Neuronal stem cell (in vitro differentiated cells): ENCODE measurements around the gene TCFL5.

Source experiments
- DNase-seq: peaks from one replicate; pipeline ENCODE4 v3.0.0-alpha.2; 2013; ENCODE audit warnings: low spot score
- H2AFZ ChIP-seq: one replicate; pipeline ENCODE4 v1.6.1; 2013; ENCODE audit warnings: mild to moderate bottlenecking, low read length, inconsistent platforms
- H2AK5ac ChIP-seq: 2 replicates; pipeline ENCODE4 v1.6.1; 2013; ENCODE audit warnings: low read depth, mild to moderate bottlenecking, inconsistent platforms, low read length, moderate library complexity, mixed read lengths
- H2BK120ac ChIP-seq: 2 replicates; pipeline ENCODE4 v1.6.1; 2013; ENCODE audit warnings: low read depth, mild to moderate bottlenecking, inconsistent platforms, low read length, moderate library complexity, mixed read lengths
- H2BK12ac ChIP-seq: one replicate; pipeline ENCODE4 v1.6.1; 2013; ENCODE audit warnings: low read length, inconsistent platforms
- H2BK15ac ChIP-seq: 2 replicates; pipeline ENCODE4 v1.6.1; 2013; ENCODE audit warnings: mild to moderate bottlenecking, low read length, inconsistent platforms, mixed read lengths
- H2BK5ac ChIP-seq: one replicate; pipeline ENCODE4 v1.6.1; 2013; ENCODE audit warnings: inconsistent platforms, mild to moderate bottlenecking, low read length, moderate library complexity
- H3K14ac ChIP-seq: one replicate; pipeline ENCODE4 v1.6.1; 2013; ENCODE audit warnings: low read length, inconsistent platforms
- H3K18ac ChIP-seq: 2 replicates; pipeline ENCODE4 v1.6.1; 2013; ENCODE audit warnings: low read length, inconsistent platforms
- H3K23ac ChIP-seq: 2 replicates; pipeline ENCODE4 v1.6.1; 2013; ENCODE audit warnings: low read depth, mild to moderate bottlenecking, mixed read lengths, low read length, inconsistent platforms; ENCODE audit not compliant: poor library complexity
- H3K27ac ChIP-seq: replicated peaks from 3 replicates; pipeline ENCODE4 v1.5.1; 2013; ENCODE audit warnings: low read length, inconsistent platforms
- H3K27me3 ChIP-seq, 3 experiments: 2 replicates each; pipeline ENCODE4 v1.6.1; 2013; ENCODE audit warnings: low read length in 3 of 3, mild to moderate bottlenecking in 2 of 3, inconsistent platforms in 1 of 3, low read depth in 1 of 3, mixed read lengths in 1 of 3, moderate library complexity in 1 of 3; ENCODE audit not compliant: control insufficient read depth in 3 of 3, insufficient read depth in 3 of 3
- H3K36me3 ChIP-seq, 2 donors: replicated peaks in 1 of 2; 2 replicates each; pipeline ENCODE4 v1.6.1; 2013; ENCODE audit warnings: low read length in 2 of 2; ENCODE audit not compliant: control insufficient read depth in 2 of 2, insufficient read depth in 2 of 2
- H3K4ac ChIP-seq: 2 replicates; pipeline ENCODE4 v1.6.1; 2013; ENCODE audit warnings: inconsistent platforms, mild to moderate bottlenecking, low read length, moderate library complexity
- H3K4me1 ChIP-seq, 2 donors: 1 replicate in 1 of 2; 2 replicates in 1 of 2; pipeline ENCODE4 v1.6.1; 2013; ENCODE audit warnings: low read length in 2 of 2, low read depth in 1 of 2; ENCODE audit not compliant: control insufficient read depth in 2 of 2, insufficient read depth in 1 of 2
- H3K4me2 ChIP-seq: one replicate; pipeline ENCODE4 v1.6.1; 2013; ENCODE audit warnings: mild to moderate bottlenecking, low read length, inconsistent platforms; ENCODE audit not compliant: insufficient read depth, poor library complexity, severe bottlenecking
- H3K4me3 ChIP-seq, 2 donors: 2 replicates each; pipeline ENCODE4 v1.5.1; 2013; ENCODE audit warnings: low read length in 2 of 2, mild to moderate bottlenecking in 2 of 2, inconsistent platforms in 1 of 2, moderate library complexity in 1 of 2
- H3K79me1 ChIP-seq: one replicate; pipeline ENCODE4 v1.6.1; 2013; ENCODE audit warnings: low read depth, mild to moderate bottlenecking, inconsistent platforms, low read length, moderate library complexity
- H3K9ac ChIP-seq: one replicate; pipeline ENCODE4 v1.6.1; 2013; ENCODE audit warnings: mild to moderate bottlenecking, low read depth, low read length, inconsistent platforms; ENCODE audit not compliant: poor library complexity
- H3K9me3 ChIP-seq, 2 donors: replicated peaks in 1 of 2; 2 replicates each; pipeline versions ENCODE3 to v1.6.1; 2013; ENCODE audit warnings: low read length in 2 of 2, mild to moderate bottlenecking in 2 of 2, inconsistent platforms in 1 of 2, low read depth in 1 of 2, mixed read lengths in 1 of 2, moderate library complexity in 1 of 2; ENCODE audit not compliant: control insufficient read depth in 2 of 2, insufficient read depth in 1 of 2
- H4K8ac ChIP-seq: one replicate; pipeline ENCODE4 v1.6.1; 2013; ENCODE audit warnings: low read depth, mild to moderate bottlenecking, inconsistent platforms, low read length, moderate library complexity
- H4K91ac ChIP-seq: one replicate; pipeline ENCODE4 v1.6.1; 2013; ENCODE audit warnings: low read length, low read depth, mild to moderate bottlenecking, inconsistent platforms; ENCODE audit not compliant: poor library complexity
- WGBS, 2 donors: extraction: QIAGEN DNeasy Blood & Tissue Kit; methylation state at CpG; one replicate each; pipeline ENCODE4 v1.1.7; 2013; ENCODE audit warnings: missing lambda C conversion rate in 2 of 2, mixed read lengths in 1 of 2; ENCODE audit not compliant: insufficient read length in 2 of 2, insufficient replicate concordance in 1 of 2; ENCODE audit errors: extremely low coverage in 2 of 2; 5-methylcytosine and 5-hydroxymethylcytosine counted together

TCFL5 gene

GRCh38 chr20:62858058-62858830, 3.4 kb downstream of the TCFL5 start:
- Histone ChIP-seq H3K4me1 (peaks cover 7 to 10% of the 10 kb centered on the region in 2 donors), H4K8ac (no peak overlapping the region), H3K36me3 (peaks cover 20 to 60% of the 10 kb centered on the region in 2 donors), H2BK15ac (no peak overlapping the region), H2BK5ac (no peak overlapping the region), H3K23ac (peak overlapping the region; percentile 66), H3K4me3 (peak overlapping the region in 1 of 2 donors; percentile 56), H2AFZ (no peak overlapping the region), H2BK12ac (no peak overlapping the region), H3K9me3 (no peaks in the 10 kb centered on the region), H3K4me2 (no peak overlapping the region), H3K27me3 (peaks cover 0 to 8% (median 0%) of the 10 kb centered on the region in 3 experiments), H3K4ac (no peak overlapping the region), H3K14ac (no peak overlapping the region), H3K27ac (no peak overlapping the region), H3K18ac (no peak overlapping the region), H3K9ac (no peak overlapping the region), H2BK120ac (no peak overlapping the region), H2AK5ac (no peak overlapping the region), H4K91ac (peak overlapping the region; percentile 89), H3K79me1 (peaks cover 3% of the 10 kb centered on the region)
- WGBS, 2 donors, result no CpG with 5 or more reads among the region's 23 CpGs
- DNase-seq, result no peak

DNA sequence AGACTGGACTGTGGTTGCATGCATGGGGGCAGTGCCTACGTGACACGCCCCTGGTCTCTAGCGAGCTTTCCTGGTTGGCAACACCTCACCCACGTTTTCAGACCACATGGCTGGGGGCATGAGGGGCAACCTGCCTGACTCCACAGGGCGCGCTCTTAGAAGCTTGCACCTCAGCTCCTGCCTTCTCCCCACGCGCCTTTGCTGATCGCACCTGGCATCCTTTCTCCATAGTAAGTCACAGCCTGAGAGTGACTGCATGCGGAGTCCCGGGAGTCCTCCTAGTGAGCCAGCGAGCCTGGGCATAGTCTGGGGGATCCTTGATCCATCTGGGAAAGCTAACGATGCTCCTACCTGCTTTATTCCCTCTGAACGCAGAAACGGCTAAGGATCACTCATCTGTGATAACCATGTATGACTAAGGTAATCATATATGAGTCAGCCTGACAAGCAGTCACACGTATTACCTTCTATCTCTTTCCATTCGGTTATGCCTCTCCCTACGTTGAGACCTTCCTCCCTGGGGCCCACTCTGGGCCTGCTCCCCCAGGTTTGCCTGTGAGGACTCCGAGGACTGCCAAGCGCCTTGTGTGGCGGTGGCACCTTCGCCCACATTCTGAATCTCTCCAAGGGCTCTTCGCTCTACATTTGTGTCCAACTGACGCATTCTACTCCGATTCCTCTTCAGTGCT, 4.5 kb downstream of the TCFL5 start:
- Histone ChIP-seq H3K4me3 (no peak overlapping the region), H2BK12ac (no peak overlapping the region), H2BK120ac (no peak overlapping the region), H2AK5ac (no peak overlapping the region), H3K27ac (no peak overlapping the region), H3K4me2 (no peak overlapping the region), H3K4ac (no peak overlapping the region), H3K14ac (no peak overlapping the region), H3K79me1 (peaks cover 3% of the 10 kb centered on the region), H2AFZ (no peak overlapping the region), H2BK5ac (no peak overlapping the region), H3K9ac (peak overlapping the region; percentile 64), H3K23ac (peak overlapping the region; percentile 61), H2BK15ac (no peak overlapping the region), H3K27me3 (peaks cover 0 to 8% (median 0%) of the 10 kb centered on the region in 3 experiments), H3K4me1 (peaks cover 6 to 9% of the 10 kb centered on the region in 2 donors), H3K18ac (no peak overlapping the region), H4K8ac (no peak overlapping the region), H3K36me3 (peaks cover 29 to 71% of the 10 kb centered on the region in 2 donors), H3K9me3 (no peaks in the 10 kb centered on the region), H4K91ac (no peak overlapping the region)
- no peak for DNase-seq
- WGBS, 2 donors, result no CpG with 5 or more reads among the region's 25 CpGs

DNA sequence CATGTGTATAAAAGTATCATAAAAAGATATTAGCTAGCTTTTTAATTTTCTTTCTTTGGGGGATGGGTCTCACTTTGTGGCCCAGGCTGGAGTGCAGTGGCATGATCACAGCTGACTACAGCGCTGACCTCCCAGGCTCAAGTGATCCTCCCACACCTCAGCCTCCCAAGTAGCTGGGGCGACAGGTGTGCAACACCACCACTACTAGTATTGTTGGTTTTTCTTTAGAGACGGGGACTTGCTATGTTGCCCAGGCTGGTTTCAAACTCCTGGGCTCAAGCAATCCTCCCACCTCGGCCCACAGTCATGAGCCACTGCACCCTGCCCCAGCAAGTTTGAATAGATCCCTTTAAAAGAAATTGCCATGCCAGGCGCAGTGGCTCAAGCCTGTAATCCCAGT, 6.5 kb downstream of the TCFL5 start:
- Histone ChIP-seq H3K4me1 (peaks cover under 1 to 4% of the 10 kb centered on the region in 2 donors), H3K27ac (no peak overlapping the region), H2BK120ac (no peak overlapping the region), H3K4me2 (no peak overlapping the region), H2AK5ac (no peak overlapping the region), H2BK12ac (no peak overlapping the region), H3K36me3 (peaks cover 32 to 91% of the 10 kb centered on the region in 2 donors), H3K14ac (no peak overlapping the region), H4K91ac (no peak overlapping the region), H2BK15ac (no peak overlapping the region), H3K23ac (no peak overlapping the region), H3K79me1 (peaks cover 4% of the 10 kb centered on the region), H3K27me3 (peaks cover 0 to 3% (median 0%) of the 10 kb centered on the region in 3 experiments), H2AFZ (no peak overlapping the region), H3K9me3 (no peaks in the 10 kb centered on the region), H3K9ac (no peak overlapping the region), H3K18ac (no peak overlapping the region), H2BK5ac (no peak overlapping the region), H4K8ac (no peak overlapping the region), H3K4me3 (no peak overlapping the region), H3K4ac (no peak overlapping the region)
- WGBS, 2 donors, result no CpG with 5 or more reads among the region's 5 CpGs
- DNase-seq, result no peak

GRCh38 chr20:62854121-62854520, 7.5 kb downstream of the TCFL5 start:
- H3K18ac ChIP-seq, result no peak overlapping the region
- H3K9ac ChIP-seq, result no peak overlapping the region
- H2AK5ac ChIP-seq, result no peak overlapping the region
- no peak overlapping the region for H3K4me3 ChIP-seq
- no peaks in the 10 kb centered on the region for H3K4me1 ChIP-seq
- no peak overlapping the region for H4K91ac ChIP-seq
- no peaks in the 10 kb centered on the region for H3K9me3 ChIP-seq
- H2AFZ ChIP-seq, result no peak overlapping the region
- no peak overlapping the region for H3K23ac ChIP-seq
- H2BK120ac ChIP-seq, result no peak overlapping the region
- H3K36me3 ChIP-seq, result peaks cover 32 to 94% of the 10 kb centered on the region in 2 donors
- H4K8ac ChIP-seq, result no peak overlapping the region
- H2BK5ac ChIP-seq, result no peak overlapping the region
- no peak overlapping the region for H3K27ac ChIP-seq
- no CpG with 5 or more reads among the region's 13 CpGs for WGBS, 2 donors
- H3K27me3 ChIP-seq, result peaks cover 0 to under 1% (median 0%) of the 10 kb centered on the region in 3 experiments
- H3K14ac ChIP-seq, result no peak overlapping the region
- H3K4me2 ChIP-seq, result no peak overlapping the region
- no peak overlapping the region for H3K4ac ChIP-seq
- H3K79me1 ChIP-seq, result peaks cover 4% of the 10 kb centered on the region
- no peak overlapping the region for H2BK12ac ChIP-seq
- no peak for DNase-seq
- no peak overlapping the region for H2BK15ac ChIP-seq
